ENCODE data around the gene SPAG16.

GRCh38 chr2:214104219-214104618, 820.0 kb downstream of the SPAG16 start:
- TF ChIP-seq EP300 (IDR thresholded peaks at IDR 0.05; ENCODE audit: borderline replicate concordance) (no peak), CEBPB (IDR thresholded peaks at IDR 0.05) (no peak), MAX (IDR thresholded peaks at IDR 0.05) (no peak), YY1 (IDR thresholded peaks at IDR 0.05; ENCODE audit: low read depth) (no peak), TAF1 (IDR thresholded peaks at IDR 0.05; ENCODE audit: low read depth) (no peak), ZBTB7A (IDR thresholded peaks at IDR 0.05; ENCODE audit: low read depth) (no peak), REST (IDR thresholded peaks at IDR 0.05; ENCODE audit: low read depth) (no peak), EGR1 (IDR thresholded peaks at IDR 0.05) (no peak), USF1 (IDR thresholded peaks at IDR 0.05) (no peak), RAD21 (IDR thresholded peaks at IDR 0.05; ENCODE audit: low read depth) (no peak), NFIC (IDR thresholded peaks at IDR 0.05) (no peak), TCF12 (IDR thresholded peaks at IDR 0.05; ENCODE audit: low read depth) (no peak), FOXM1 (IDR thresholded peaks at IDR 0.05; ENCODE audit: borderline replicate concordance, low read depth) (no peak), TEAD4 (IDR thresholded peaks at IDR 0.05) (no peak)

All from Ishikawa (cell line).